ENCODE measurements around the gene SLC15A3.

SLC15A3 gene

DNA sequence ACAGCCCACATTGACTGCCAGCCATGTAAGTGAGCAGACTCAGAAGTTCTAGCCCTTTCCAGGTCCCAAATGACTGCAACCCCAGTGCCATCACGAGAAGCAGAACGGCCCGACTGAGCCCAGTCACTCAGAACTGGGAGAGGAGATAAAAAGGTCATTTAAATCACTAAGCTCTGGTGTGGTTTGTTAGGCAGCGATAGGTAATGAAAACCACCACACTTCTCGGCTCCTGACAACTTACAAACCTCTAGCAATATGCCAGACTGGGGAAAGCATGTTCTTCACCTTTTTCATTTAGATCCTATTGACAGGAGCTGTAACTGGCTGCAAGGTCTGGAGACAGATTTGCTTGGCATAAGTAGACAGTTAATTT lies 6.7 kb downstream of the SLC15A3 start:
- TF ChIP-seq GATA3 (IDR thresholded peaks at IDR 0.05; ENCODE audit: low read depth, low read length) (no peak), GATA2 (IDR thresholded peaks at IDR 0.05; ENCODE audit: low read depth, low read length) (no peak)

DNA sequence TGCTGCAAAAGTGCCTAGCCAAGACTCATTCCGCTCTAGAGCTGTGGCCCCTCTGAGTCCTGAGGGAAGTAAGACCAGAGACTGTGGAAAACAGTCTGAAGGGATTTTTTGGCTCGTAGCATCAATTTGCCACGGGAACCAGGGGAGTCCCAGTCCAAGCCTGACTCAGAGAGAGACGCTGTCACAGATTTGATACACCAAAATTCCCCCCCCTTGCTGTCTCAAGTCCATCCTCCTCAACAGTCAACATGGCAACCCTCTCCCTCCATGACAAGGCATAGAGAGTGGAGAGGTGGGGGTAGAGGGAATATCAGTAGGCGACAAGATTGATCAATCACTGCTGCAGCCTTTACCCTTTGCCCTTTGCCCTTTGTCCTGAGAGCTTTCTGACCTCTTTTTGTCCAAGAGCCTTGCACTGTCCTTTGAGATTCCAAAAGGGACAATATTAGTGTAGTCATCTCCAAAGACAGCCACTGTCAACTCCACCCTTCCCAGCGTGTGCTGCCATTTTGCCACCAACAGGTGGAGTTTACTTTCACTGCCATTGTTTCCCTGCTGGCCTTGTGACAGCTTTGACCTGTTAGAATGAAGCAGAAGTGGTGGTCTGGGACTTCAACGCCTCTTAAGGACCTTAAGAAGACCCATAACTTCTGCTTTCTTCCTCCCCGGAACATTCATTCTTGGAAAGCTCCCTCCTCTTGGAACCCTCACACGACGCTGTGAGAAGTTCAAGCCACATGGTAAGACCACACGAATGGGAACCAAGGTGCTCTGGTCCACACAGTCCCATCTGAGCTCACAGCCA lies 7.3 kb downstream of the SLC15A3 start:
- no peak for TF ChIP-seq GATA2 (IDR thresholded peaks at IDR 0.05; ENCODE audit: low read depth, low read length)
- TF ChIP-seq GATA3 (IDR thresholded peaks at IDR 0.05; ENCODE audit: low read depth, low read length) = no peak

DNA sequence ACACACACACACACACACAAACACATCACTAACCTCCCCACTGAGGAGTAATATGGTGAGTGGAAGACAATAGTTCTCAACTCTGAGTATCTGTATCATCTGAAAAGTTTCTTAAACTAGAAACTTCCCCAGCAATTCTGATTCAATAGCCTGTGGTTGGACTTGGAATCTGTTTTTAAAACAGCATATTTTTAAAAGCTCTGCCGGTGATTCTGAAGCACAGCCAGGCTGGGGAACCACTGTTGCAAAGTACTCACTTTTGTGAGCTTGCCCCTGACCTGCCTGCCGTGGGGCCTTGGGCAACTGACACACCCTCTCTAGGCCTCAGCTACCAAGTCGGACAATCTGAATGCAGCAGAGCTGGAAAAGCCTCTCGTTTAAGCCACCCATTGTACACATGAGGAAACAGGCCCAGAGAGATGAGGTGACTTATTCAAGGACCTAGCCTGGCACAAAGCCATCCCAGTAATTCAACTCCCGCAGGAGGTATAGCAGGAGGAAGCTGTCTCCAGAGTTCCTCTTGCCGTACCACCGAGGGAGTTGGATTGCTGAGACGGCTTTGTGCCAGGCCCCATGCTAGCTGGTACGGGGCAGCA lies 8.9 kb downstream of the SLC15A3 start:
- TF ChIP-seq GATA3 (IDR thresholded peaks at IDR 0.05; ENCODE audit: low read depth, low read length) (no peak), GATA2 (IDR thresholded peaks at IDR 0.05; ENCODE audit: low read depth, low read length) (no peak)

DNA sequence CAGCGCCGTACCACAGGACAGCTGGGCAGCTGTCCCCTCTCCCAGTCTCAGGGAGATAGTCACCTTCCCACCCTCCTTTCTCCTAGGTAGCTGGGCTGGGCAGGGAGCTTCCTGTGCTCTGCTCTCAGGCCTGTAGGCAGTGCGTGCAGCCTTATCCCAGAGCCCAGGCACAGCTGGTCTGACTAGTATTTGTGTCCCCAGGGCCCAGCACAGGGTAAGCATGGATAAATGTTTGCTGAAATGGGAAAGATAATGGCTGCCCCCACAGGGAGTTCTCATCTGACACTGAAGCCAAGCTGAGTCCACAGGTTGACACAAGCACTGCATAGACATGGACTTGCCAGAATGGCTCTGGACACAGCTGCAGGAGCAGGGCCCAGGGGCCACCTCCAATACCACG lies 9.8 kb downstream of the SLC15A3 start:
- TF ChIP-seq GATA3 (IDR thresholded peaks at IDR 0.05; ENCODE audit: low read depth, low read length) (no peak), GATA2 (IDR thresholded peaks at IDR 0.05; ENCODE audit: low read depth, low read length) (no peak)

DNA sequence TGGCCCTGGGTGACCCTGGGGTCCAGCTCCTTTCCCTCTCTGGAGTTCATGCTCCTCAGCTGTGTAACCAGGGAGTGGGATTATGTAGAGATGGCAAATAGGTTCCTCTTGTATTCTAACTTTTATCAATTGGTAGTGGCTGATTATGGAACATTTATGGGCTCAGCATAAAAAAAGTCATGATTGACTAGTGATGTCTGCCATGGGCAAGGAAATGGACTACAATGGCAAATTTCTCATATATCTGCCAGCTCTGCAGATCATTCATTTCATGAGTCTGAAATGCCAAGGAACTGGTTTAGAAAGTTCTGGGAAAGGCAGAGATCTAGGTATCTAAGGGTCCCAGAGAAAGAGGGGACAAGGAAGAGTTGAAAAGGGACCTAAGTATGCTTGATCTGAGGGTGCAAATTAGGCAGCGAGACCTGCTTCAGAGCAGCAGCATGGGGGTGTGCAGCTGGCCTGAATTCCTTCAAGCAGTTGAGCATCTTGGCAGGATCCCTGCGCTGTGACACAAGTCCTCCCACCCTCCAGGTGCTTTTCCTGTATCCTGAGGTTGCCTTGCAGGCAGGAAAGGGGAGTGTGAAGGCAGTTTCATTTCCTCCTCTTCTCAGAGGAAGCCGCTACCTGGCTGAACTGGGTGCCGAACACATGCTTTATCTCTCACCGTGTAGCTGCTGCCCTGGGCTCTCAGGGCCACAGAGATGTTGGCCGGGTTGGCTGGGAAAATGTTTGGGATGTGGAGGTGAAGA lies 10.4 kb downstream of the SLC15A3 start:
- TF ChIP-seq GATA2 (IDR thresholded peaks at IDR 0.05; ENCODE audit: low read depth, low read length) (no peak), GATA3 (IDR thresholded peaks at IDR 0.05; ENCODE audit: low read depth, low read length) (no peak)

DNA sequence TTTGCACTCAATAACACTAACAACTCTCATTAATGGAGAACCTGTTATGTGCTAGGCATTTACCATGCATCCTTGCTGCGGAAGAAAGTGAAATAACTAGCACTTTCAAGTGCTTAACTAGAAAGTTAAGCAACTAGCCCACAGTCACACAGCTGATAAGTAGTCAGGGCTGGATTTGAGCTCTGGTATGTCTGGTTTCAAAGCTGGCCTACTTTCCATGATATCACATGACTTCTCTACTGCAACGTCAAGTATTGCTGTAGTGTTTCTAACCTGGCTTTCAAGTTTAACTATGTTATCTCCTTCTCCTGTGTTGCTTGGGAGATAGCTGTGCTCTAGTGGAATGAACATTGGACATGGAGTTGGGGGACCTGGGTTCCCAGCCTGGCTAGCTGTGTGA lies 12.1 kb downstream of the SLC15A3 start:
- no peak for TF ChIP-seq GATA3 (IDR thresholded peaks at IDR 0.05; ENCODE audit: low read depth, low read length)
- TF ChIP-seq GATA2 (IDR thresholded peaks at IDR 0.05; ENCODE audit: low read depth, low read length) = no peak

DNA sequence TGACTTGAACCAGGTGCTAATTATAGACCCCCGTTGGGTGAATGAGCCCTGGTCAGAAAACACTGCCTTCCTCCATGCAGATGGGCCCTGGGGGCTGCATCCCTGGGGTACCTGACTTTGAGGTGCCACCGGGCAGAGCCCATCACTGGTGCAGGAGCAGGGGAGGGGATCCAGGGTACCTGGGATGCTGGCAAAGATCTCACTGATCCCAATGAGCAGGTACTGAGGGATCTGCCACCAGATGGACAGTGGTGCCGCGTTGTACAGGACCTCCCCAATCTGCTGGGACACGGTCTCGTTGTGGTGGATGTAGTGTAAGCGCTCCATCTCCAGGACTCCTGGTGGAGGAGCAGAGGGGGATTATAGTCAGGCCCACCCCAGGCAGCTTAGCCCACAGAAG lies 12.7 kb downstream of the SLC15A3 start:
- TF ChIP-seq GATA2 (IDR thresholded peaks at IDR 0.05; ENCODE audit: low read depth, low read length) = no peak
- no peak for TF ChIP-seq GATA3 (IDR thresholded peaks at IDR 0.05; ENCODE audit: low read depth, low read length)

DNA sequence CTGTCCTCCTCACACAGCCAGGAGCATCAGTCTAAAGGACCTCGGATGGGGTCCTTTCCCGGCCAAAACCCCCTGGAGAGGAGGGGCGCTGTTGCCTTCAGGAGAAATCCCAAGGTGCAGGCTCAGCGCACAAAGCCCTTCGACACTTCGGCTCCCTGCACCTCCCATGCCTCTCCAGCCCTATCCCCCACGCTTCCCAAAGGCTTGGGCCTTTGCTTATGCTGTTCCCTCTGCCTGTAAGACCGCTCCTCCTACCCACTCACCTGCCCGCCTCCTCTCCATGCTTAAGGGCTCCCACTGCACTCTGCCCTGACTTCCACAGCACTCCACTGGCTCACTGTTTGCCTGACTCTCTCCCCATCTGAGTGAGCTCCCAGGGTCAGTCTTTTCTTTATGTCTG lies 13.5 kb downstream of the SLC15A3 start:
- no peak for TF ChIP-seq GATA3 (IDR thresholded peaks at IDR 0.05; ENCODE audit: low read depth, low read length)
- no peak for TF ChIP-seq GATA2 (IDR thresholded peaks at IDR 0.05; ENCODE audit: low read depth, low read length)

DNA sequence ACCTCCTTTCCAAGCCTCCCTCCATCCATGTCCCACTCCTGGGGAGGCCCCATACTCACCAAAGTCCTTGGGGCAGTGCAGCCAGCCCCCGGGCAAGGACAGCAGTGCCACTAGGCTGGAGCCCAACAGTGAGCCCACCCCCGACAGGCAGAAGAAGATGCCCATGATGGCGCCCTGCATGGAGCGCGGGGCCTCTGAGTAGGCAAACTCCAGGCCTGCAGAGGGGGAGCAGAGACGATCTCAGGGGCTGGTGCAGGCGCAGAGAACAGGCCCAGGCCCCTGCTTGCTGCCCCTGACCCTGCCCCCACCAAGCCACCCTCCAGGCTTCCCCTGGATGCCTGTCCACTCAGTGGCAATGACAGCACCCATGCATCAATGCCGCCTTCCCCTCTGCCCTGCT lies 14.2 kb downstream of the SLC15A3 start:
- no peak for TF ChIP-seq GATA3 (IDR thresholded peaks at IDR 0.05; ENCODE audit: low read depth, low read length)

DNA sequence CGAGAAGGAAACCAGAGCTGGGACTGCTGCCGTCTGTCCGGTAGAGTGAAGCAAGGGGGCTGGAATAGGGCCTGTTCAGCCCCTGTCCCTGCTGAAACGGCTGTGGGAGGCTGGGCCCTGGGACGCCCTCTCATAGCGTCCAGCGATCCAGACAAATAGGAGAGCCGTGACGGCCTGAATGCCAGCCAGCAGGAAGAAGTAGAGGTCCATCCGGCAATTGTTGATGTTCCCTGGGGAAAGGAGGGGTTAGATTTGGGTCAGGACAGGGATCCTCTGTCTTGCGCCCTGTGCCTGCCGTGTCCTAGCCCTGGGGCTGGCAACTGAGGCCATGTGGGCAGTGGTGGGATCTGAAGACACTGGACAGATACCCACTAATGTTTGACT lies 14.8 kb downstream of the SLC15A3 start:
- TF ChIP-seq GATA3 (IDR thresholded peaks at IDR 0.05; ENCODE audit: low read depth, low read length) (no peak), GATA2 (IDR thresholded peaks at IDR 0.05; ENCODE audit: low read depth, low read length) (no peak)

DNA sequence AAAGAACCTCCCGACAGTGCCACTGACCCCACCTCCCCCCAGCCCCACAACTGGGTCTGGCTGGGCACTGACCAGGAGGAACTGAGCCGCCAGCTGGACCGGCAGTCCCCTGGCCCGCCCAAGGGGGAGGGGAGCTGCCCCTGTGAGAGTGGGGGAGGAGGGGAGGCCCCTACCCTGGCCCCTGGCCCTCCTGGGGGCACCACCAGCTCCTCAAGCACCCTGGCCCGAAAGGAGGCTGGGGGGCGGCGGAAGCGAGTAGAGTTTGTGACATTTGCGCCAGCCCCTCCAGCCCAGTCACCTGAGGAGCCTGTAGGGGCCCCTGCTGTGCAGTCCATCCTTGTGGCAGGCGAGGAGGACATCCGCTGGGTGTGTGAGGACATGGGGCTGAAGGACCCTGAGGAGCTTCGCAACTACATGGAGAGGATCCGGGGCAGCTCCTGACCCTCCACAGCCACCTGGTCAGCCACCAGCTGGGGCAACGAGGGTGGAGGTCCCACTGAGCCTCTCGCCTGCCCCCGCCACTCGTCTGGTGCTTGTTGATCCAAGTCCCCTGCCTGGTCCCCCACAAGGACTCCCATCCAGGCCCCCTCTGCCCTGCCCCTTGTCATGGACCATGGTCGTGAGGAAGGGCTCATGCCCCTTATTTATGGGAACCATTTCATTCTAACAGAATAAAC lies 15.4 kb downstream of the SLC15A3 start:
- TF ChIP-seq GATA2 (IDR thresholded peaks at IDR 0.05; ENCODE audit: low read depth, low read length) (no peak), GATA3 (IDR thresholded peaks at IDR 0.05; ENCODE audit: low read depth, low read length) (no peak)

DNA sequence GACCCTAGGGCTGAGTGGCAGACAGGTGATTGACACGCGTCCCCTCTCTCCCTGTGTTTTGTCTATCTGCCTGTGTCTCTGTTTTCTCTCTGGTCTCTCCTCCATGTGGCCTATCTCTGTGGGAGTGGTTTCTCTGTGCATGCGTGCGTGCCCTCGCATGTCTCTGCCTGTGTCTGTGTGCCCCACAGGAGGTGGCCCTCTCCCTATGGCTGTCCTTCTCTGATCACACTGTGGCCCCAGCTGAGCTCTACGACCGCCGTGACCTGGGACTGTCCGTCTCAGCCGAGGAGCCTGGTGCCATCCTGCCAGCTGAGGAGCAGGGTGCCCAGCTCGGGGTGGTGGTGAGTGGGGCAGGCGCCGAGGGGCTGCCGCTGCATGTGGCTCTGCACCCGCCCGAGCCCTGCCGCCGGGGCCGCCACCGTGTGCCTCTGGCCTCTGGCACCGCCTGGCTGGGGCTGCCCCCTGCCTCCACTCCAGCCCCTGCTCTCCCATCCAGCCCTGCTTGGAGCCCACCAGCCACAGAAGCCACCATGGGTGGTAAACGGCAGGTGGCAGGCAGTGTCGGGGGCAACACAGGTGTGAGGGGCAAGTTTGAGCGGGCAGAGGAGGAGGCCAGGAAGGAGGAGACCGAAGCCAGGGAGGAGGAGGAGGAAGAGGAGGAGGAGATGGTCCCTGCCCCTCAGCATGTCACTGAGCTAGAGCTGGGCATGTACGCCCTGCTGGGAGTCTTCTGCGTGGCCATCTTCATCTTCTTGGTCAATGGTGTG lies 16.1 kb downstream of the SLC15A3 start:
- TF ChIP-seq GATA2 (IDR thresholded peaks at IDR 0.05; ENCODE audit: low read depth, low read length) (no peak), GATA3 (IDR thresholded peaks at IDR 0.05; ENCODE audit: low read depth, low read length) (no peak)

DNA sequence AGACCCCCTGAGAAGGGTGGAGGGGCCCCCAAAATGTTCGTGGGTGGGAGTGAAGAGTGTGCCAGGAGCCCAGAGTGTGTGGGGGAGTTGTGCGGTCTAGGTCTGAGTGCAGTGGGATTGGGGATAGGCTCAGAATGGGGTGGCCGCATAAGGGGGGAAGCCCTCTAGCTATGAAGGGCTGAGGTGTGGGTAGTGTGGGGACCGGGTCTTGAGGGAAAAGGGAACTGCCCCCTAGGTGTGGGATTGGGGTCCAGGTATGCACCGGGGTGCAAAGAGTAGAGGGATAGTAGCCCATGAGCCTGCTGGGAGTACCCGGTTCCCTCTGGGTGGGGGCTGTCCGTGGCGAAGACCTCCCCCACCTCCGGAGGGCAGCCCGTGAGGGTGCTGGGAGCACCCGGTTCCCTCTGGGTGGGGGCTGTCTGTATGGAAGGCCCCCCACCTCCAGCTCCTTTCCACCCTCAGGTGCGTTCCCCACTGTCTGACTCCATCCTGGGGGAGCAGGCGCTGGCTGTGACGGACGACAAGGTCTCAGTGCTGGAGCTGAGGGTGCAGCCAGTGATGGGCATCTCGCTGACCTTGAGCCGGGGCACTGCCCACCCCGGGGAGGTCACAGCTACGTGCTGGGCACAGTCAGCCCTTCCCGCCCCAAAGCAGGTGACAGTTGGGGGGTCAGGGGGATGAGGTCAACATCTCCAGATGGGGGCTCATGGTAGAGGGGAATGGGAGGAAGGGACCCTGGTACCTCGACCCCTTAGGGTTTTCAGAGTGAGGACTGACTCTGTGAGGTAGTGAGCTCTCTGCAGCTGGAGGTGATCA lies 17.0 kb downstream of the SLC15A3 start:
- TF ChIP-seq GATA2 (IDR thresholded peaks at IDR 0.05; ENCODE audit: low read depth, low read length) (no peak), GATA3 (IDR thresholded peaks at IDR 0.05; ENCODE audit: low read depth, low read length) (no peak)
